ENCODE data around the gene CENPT. TPM values are rescaled to one million over a fixed set of nuclear protein-coding genes. Genes with fewer than 3 reads are reported as not detected.

The CENPT gene
- total and polyA plus RNA-seq, 9 donors = 18.4 to 57.4 (median 42.0) TPM

GRCh38 chr16:67796099-67796718 is 51.3 kb downstream of the CENPT start:
- no peaks in the 10 kb centered on the region for H3K36me3 ChIP-seq
- 93 to 99% (median 95%) methylated on average over 5 of the region's 5 CpGs for WGBS, 3 donors
- DNase-seq = no peak
- no peak for TF ChIP-seq POLR2A (IDR thresholded peaks at IDR 0.05)
- TF ChIP-seq CTCF (IDR thresholded peaks at IDR 0.05) = no peak
- H3K9me3 ChIP-seq = no peaks in the 10 kb centered on the region
- peaks cover 2% of the 10 kb centered on the region for H3K4me1 ChIP-seq (ENCODE audit: insufficient read depth)
- H3K4me3 ChIP-seq = no peak overlapping the region
- intact Hi-C loops (cut with DNase I) = no loop called here
- no peak overlapping the region for H3K27ac ChIP-seq
- H3K27me3 ChIP-seq = no peaks in the 10 kb centered on the region

GRCh38 chr16:67790071-67790470 is 57.4 kb downstream of the CENPT start:
- H3K9me3 ChIP-seq = no peaks in the 10 kb centered on the region
- no peak for DNase-seq
- no peak for TF ChIP-seq CTCF (IDR thresholded peaks at IDR 0.05)
- TF ChIP-seq EP300 (IDR thresholded peaks at IDR 0.05) = no peak
- no peak for TF ChIP-seq POLR2A (IDR thresholded peaks at IDR 0.05)
- no peak overlapping the region for H3K27ac ChIP-seq
- no peak overlapping the region for H3K4me3 ChIP-seq
- intact Hi-C loops (cut with DNase I) = no loop called here
- H3K36me3 ChIP-seq = no peaks in the 10 kb centered on the region
- H3K4me1 ChIP-seq (ENCODE audit: insufficient read depth) = no peaks in the 10 kb centered on the region
- no peaks in the 10 kb centered on the region for H3K27me3 ChIP-seq

GRCh38 chr16:67786491-67786890 is 61.0 kb downstream of the CENPT start:
- TF ChIP-seq CTCF (IDR thresholded peaks at IDR 0.05) (no peak), POLR2A (IDR thresholded peaks at IDR 0.05) (no peak), EP300 (IDR thresholded peaks at IDR 0.05) (no peak)
- DNase-seq = no peak
- Histone ChIP-seq H3K27me3 (no peaks in the 10 kb centered on the region), H3K9me3 (no peaks in the 10 kb centered on the region), H3K4me1 (ENCODE audit: insufficient read depth) (no peaks in the 10 kb centered on the region), H3K27ac (no peak overlapping the region), H3K4me3 (no peak overlapping the region), H3K36me3 (no peaks in the 10 kb centered on the region)
- 91 to 93% (median 92%) methylated on average over 5 of the region's 5 CpGs for WGBS, 3 donors
- intact Hi-C loops (cut with DNase I) = no loop called here

GRCh38 chr16:67783353-67783725 is 64.2 kb downstream of the CENPT start:
- intact Hi-C loops (cut with DNase I) = no loop called here
- H3K4me1 ChIP-seq (ENCODE audit: insufficient read depth) = no peaks in the 10 kb centered on the region
- TF ChIP-seq POLR2A (IDR thresholded peaks at IDR 0.05) (no peak), CTCF (IDR thresholded peaks at IDR 0.05) (no peak), EP300 (IDR thresholded peaks at IDR 0.05) (no peak)
- no peaks in the 10 kb centered on the region for H3K27me3 ChIP-seq
- H3K36me3 ChIP-seq = no peaks in the 10 kb centered on the region
- H3K27ac ChIP-seq = no peak overlapping the region
- H3K4me3 ChIP-seq = no peak overlapping the region
- DNase-seq = no peak
- no peaks in the 10 kb centered on the region for H3K9me3 ChIP-seq

Measured in ovary (tissue), 9 donors.